CD4-positive, alpha-beta T cell treated with Interleukin-15 for 4 hours (primary cell): ENCODE results near the gene CACNA1A.

Source experiments
- DNase-seq: peaks from one replicate; pipeline ENCODE4 v3.0.0-alpha.2; 2020; ENCODE audit warnings: low spot score

The CACNA1A gene

GRCh38 chr19:13163609-13164342 is 342.5 kb downstream of the CACNA1A start:
- DNase-seq: no peak

GRCh38 chr19:13162724-13163608 is 343.3 kb downstream of the CACNA1A start:
- peak; percentile 93 for DNase-seq

- DNase-seq: no peak
These were observed 345.7 kb downstream of the CACNA1A start for GRCh38 chr19:13160557-13160956.

GRCh38 chr19:13159713-13160112 is 346.6 kb downstream of the CACNA1A start:
- DNase-seq: no peak
